Skeletal muscle tissue (tissue), 4 donors: ENCODE measurements around the gene FTO. TPM values are rescaled to one million over a fixed set of nuclear protein-coding genes. Genes with fewer than 3 reads are reported as not detected.

ENCODE experiments used
- H3K27ac ChIP-seq: one replicate; pipeline ENCODE4 v1.7.0; 2013; ENCODE audit warnings: mild to moderate bottlenecking, low read depth, low read length, inconsistent platforms
- H3K27me3 ChIP-seq, 3 donors: one replicate each; pipeline ENCODE4 v1.7.0; 2013; ENCODE audit warnings: low read length in 3 of 3; ENCODE audit not compliant: control insufficient read depth in 3 of 3, insufficient read depth in 3 of 3
- H3K36me3 ChIP-seq, 3 donors: one replicate each; pipeline ENCODE4 v1.7.0; 2013; ENCODE audit warnings: low read length in 3 of 3; ENCODE audit not compliant: control insufficient read depth in 3 of 3, insufficient read depth in 3 of 3
- H3K4me1 ChIP-seq, 3 donors: one replicate each; pipeline ENCODE4 v1.7.0; 2013; ENCODE audit warnings: low read length in 3 of 3, mild to moderate bottlenecking in 3 of 3; ENCODE audit not compliant: control insufficient read depth in 3 of 3, insufficient read depth in 3 of 3
- H3K4me3 ChIP-seq, 3 donors: one replicate each; pipeline ENCODE4 v1.7.0; 2013; ENCODE audit warnings: low read length in 3 of 3
- H3K9ac ChIP-seq, 3 donors: one replicate each; pipeline ENCODE4 v1.7.0; 2013; ENCODE audit warnings: low read length in 3 of 3, mild to moderate bottlenecking in 3 of 3, moderate library complexity in 2 of 3, low read depth in 1 of 3
- H3K9me3 ChIP-seq, 3 donors: one replicate each; pipeline ENCODE4 v1.7.0; 2013; ENCODE audit warnings: low read length in 3 of 3; ENCODE audit not compliant: control insufficient read depth in 3 of 3
- total RNA-seq: library from RNA; depleted of rRNA; stranded (reverse); fragments of >200 nt; gene quantifications from one replicate; pipeline ENCODE4 v1.2.3, GENCODE V29; 2014
- donor health status: Osteomylitis.

FTO gene
- total RNA-seq, 1 donor from 2014 or later = 37.1 TPM

DNA sequence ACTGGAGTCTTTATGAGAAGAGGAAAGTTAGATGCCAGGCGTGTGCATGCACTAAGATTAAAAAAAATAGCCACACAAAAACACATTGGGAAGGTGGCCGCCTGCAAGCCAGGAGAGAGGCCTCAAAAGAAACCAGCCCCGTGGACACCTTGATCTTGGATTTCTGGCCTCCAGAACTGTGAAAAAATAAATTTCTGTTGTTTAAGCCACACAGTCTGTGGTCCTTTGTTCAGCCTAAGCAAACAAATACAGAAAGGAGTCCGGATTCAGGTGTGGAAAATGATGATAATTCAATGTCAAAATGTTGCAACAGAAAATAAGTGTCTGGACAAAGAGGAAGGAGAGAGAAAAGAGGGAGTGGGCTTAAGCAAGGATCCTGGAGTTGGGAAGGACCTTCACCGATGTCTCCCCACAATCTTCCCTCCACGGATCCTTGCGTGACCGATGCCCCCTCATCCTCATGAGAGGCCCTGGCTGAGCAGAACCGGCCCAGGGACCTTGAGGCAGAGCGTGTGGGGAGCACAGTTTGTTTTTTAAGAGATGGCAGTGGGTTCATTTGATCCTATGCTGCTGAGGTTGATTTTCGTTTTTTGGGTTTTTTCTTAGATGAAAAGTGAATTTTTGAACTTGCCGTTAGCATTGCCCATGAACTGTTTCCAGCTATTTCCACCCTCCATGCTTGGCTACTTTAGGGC is 449.4 kb downstream of the FTO start:
- Histone ChIP-seq H3K4me3 (no peak overlapping the region), H3K9me3 (no peaks in the 10 kb centered on the region), H3K9ac (no peak overlapping the region), H3K27ac (no peak overlapping the region), H3K27me3 (peaks cover 0 to 6% (median 4%) of the 10 kb centered on the region in 3 donors), H3K36me3 (no peaks in the 10 kb centered on the region), H3K4me1 (no peaks in the 10 kb centered on the region)

DNA sequence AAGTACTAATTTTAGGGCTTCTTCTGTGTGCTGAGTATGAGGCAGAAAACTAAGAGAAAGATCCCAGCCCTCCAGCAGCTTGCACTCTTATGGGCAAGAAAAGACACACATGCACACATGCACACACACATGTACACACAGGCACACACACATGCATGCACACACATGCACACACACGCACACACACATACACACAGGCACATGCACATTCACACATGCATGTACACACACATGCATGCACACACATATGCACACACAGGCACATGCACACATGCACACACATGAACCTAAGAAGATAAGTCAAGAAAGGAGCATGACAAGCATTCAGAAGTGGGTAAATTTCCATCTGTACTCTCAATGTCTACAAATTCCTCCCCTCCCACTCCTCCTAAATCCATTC is 452.4 kb downstream of the FTO start:
- H3K4me1 ChIP-seq = no peaks in the 10 kb centered on the region
- H3K27me3 ChIP-seq = peaks cover 0 to 4% (median 0%) of the 10 kb centered on the region in 3 donors
- H3K9ac ChIP-seq = no peak overlapping the region
- H3K4me3 ChIP-seq = no peak overlapping the region
- no peaks in the 10 kb centered on the region for H3K36me3 ChIP-seq
- no peaks in the 10 kb centered on the region for H3K9me3 ChIP-seq
- H3K27ac ChIP-seq = no peak overlapping the region

DNA sequence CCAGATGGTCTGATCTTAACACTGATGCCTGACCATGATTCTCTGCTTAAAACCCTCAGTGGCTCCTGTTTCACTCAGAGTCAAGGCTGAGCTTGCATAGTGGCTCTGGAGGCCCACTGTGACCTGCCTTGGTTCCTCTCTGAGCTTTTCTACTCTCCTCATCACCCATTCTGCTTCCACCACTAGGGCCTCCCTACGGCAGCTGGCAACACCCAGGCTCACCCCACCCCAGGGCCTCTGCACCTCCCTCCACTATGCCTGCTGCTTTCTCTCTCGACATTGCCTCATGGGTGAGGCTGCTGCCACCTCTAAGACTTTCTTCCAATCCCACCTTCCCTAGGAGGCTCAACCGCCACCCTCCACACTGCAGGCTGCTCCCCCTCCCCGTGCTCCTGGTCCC is 455.0 kb downstream of the FTO start:
- Histone ChIP-seq H3K9ac (no peak overlapping the region), H3K27ac (no peak overlapping the region), H3K4me3 (no peak overlapping the region), H3K4me1 (no peaks in the 10 kb centered on the region), H3K27me3 (peaks cover 0 to 4% (median 0%) of the 10 kb centered on the region in 3 donors), H3K9me3 (no peaks in the 10 kb centered on the region), H3K36me3 (no peaks in the 10 kb centered on the region)

DNA sequence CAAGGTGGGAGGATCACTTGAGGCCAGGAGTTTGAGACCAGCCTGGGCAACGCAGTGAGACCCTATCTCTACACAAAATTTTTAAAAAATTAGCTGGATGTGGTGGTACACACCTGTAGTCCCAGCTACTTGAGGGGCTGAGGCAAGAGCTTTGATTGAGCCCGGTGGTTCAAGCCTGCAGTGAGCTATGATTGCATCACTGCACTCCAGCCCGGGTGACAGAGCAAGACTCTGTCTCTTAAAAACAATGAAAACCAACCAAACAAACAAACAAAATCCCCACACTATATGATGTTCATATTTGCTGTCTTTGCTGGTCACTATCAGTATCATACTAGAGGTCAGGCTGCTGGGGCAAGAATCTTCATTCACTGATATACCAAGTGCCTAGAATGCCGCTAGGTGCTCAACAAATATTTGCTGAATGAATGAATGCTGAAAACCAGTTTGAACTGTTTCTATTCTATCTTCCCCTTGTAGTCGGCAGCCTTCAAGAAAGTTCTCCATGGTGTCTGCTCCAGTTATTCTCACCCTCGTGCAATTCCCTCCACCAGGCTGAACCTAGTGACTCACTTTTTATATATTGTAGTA is 455.6 kb downstream of the FTO start:
- Histone ChIP-seq H3K27me3 (peaks cover 0 to under 1% (median 0%) of the 10 kb centered on the region in 3 donors), H3K27ac (no peak overlapping the region), H3K9ac (no peak overlapping the region), H3K4me1 (no peaks in the 10 kb centered on the region), H3K9me3 (no peaks in the 10 kb centered on the region), H3K36me3 (no peaks in the 10 kb centered on the region), H3K4me3 (no peak overlapping the region)

DNA sequence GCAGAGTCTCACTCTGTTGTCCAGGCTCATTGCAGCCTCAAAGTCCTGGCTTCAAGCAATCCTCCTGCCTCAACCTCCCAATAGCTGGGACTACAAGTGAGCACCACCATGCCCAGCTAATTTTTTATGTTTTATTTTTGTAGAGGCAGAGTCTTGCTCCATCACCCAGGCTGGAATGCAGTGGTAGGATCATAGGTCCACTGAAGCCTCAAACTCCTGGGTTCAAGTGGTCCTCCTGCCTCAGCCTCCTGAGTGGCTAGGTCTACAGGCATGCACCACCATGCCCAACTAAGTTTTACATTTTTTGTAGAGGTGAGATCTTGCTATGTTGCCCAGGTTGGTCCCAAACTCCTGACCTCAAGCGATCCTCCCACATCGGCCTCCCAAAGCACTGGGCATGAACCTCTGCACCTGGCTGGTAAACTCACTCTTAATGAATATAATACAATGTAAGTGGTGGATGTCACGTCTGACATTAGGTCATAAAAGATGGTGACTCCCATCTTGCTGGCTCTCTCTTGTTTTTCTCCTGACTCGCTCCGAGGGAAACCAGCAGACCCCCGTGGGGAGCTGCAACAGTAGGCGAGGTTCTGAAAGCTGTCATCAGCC is 456.4 kb downstream of the FTO start:
- Histone ChIP-seq H3K36me3 (no peaks in the 10 kb centered on the region), H3K9me3 (no peaks in the 10 kb centered on the region), H3K27me3 (no peaks in the 10 kb centered on the region), H3K4me3 (no peak overlapping the region), H3K9ac (no peak overlapping the region), H3K4me1 (no peaks in the 10 kb centered on the region), H3K27ac (no peak overlapping the region)

DNA sequence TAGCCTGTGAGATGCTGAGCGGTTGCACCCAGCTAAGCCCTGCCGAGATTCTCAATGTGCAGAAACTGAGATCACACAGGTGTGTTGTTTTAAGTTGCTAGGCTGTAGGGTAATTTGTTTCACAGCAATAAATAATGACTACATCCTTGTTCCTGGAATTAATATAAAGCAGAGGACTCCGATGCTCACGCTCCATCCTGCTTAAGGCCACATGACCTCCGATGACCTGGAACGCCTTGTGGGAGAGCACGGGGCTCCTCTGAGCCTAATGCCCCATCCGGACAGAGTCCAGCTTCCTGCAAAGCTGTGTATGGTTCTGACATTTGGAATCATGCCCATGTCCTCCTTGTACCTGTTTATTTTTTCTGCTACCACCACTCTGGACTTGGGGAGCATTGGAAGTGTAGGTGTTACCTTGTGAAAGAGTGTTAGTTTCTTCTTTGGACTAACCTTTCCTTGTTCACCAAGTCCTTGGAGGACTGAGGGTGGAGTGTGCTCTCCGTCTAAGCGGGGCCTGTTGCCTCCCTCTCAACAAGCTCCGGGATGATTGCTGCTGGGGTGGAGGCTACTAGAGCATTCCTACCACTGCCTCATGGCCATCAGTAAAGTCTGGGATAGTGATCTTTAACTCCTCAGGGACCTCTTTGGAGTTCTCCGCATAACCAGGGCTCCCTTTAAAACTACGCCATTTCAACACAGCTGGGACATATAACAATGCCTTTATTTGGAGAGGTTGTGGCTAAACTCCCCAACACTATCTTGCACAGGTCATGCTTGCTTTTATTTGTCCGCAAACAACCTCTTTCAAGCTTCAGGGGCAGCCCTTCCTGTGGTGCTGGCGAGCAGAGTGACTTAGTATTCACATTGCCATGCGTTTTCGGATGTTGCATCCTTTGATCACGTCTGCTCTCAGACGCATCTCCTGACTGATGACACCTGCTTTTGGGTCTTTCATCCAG is 457.3 kb downstream of the FTO start:
- Histone ChIP-seq H3K36me3 (no peaks in the 10 kb centered on the region), H3K4me1 (no peaks in the 10 kb centered on the region), H3K9ac (no peak overlapping the region), H3K27ac (no peak overlapping the region), H3K4me3 (no peak overlapping the region), H3K9me3 (no peaks in the 10 kb centered on the region), H3K27me3 (no peaks in the 10 kb centered on the region)

DNA sequence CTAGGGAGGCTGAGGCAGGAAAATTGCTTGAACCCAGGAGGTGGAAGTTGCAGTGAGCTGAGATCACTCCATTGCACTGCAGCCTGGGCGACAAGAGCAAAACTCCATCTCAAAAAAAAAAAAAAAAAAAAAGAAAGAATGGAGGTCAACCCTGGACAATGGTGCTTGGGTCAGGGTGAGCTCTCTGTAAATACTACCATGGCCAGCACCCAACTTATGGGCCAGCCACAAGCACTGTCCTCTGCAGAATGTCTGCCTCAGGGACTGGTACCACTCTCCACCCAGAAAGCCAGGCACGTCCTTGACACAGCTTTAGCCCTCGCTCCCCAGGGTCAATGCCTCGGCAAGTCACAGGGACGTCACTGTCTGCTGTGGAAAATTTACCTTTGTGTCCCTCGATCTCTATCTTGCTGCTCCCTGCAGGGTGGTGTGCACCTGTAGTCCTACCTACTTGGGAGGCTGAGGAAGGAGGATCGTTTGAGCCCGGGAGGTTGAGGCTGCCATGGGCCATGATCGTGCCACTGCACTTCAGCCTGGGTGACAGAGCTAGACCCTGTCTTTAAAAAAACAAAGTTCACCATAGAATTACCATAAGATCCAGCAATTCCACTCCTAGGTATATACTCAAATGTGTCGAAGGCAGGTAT is 459.4 kb downstream of the FTO start:
- no peaks in the 10 kb centered on the region for H3K9me3 ChIP-seq
- no peaks in the 10 kb centered on the region for H3K36me3 ChIP-seq
- H3K27me3 ChIP-seq = no peaks in the 10 kb centered on the region
- no peak overlapping the region for H3K9ac ChIP-seq
- H3K4me3 ChIP-seq = no peak overlapping the region
- H3K4me1 ChIP-seq = no peaks in the 10 kb centered on the region
- no peak overlapping the region for H3K27ac ChIP-seq

DNA sequence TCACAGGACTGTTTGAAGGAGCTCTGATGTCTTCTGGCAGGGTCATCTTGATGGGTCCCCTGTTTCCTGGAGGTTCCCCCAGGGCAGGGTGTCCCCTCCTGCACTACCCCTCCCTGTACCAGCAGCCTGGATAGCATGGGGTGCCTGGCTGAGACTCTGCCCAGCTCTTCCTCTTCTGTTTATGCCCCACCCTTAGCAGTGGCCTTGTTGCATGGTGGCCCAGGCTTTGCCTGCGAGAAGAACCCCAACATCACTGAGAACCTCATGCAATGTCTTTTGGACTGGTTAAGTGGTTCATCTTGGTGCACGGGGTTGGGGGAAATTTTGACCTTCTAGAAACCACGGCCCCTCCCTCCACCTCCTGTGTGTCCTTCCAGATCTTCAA is 460.8 kb downstream of the FTO start:
- H3K4me3 ChIP-seq = no peak overlapping the region
- no peak overlapping the region for H3K27ac ChIP-seq
- no peaks in the 10 kb centered on the region for H3K4me1 ChIP-seq
- no peaks in the 10 kb centered on the region for H3K9me3 ChIP-seq
- no peaks in the 10 kb centered on the region for H3K36me3 ChIP-seq
- no peak overlapping the region for H3K9ac ChIP-seq
- H3K27me3 ChIP-seq = peaks cover 0 to 2% (median 0%) of the 10 kb centered on the region in 3 donors

DNA sequence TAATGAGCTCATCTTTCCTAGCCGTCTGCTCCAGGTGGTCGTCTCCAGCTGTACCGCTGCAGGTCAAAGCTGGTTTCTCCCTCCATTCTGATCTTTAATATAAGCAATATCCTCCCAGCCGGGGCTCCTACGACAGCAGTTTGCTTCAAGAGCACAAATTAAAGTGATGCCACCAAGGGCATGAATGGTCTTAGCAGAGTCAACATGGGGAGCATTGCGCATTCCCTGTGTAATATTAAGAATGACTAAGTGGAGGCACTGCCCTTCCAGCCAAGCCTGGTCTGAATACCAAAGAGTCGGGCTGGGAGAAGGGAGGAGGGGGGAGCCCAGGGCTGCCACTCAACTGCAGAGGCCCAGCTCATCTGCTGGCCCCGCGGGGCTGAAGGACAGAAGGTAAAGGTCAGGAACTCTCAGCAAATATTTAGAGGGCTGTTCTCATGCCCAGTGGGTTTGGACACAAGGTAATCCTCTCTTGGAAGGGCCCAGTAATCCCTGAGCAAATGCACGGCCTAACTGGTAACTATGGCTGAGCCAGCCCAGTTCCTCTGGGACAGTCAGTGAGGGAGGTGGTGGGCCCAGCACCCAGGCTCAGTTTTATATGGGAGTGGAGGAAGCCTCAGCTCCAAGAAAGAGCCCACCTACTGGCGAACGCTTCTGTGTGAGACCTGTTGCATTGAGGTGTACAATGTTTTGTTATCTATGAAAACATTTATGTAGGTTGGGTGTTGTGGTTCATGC is 461.4 kb downstream of the FTO start:
- no peak overlapping the region for H3K4me3 ChIP-seq
- no peak overlapping the region for H3K27ac ChIP-seq
- no peaks in the 10 kb centered on the region for H3K9me3 ChIP-seq
- no peaks in the 10 kb centered on the region for H3K36me3 ChIP-seq
- H3K27me3 ChIP-seq = peaks cover 0 to 2% (median 0%) of the 10 kb centered on the region in 3 donors
- no peaks in the 10 kb centered on the region for H3K4me1 ChIP-seq
- no peak overlapping the region for H3K9ac ChIP-seq
